ENCODE measurements around the gene ADCY5.

The ADCY5 gene

GRCh38 chr3:123337948-123338619 lies 110.8 kb downstream of the ADCY5 start:
- DNase-seq, result no peak

GRCh38 chr3:123337226-123337625 lies 111.7 kb downstream of the ADCY5 start:
- DNase-seq, result no peak

GRCh38 chr3:123336441-123336851 lies 112.4 kb downstream of the ADCY5 start:
- DNase-seq, result no peak

- no peak for DNase-seq
Measured at GRCh38 chr3:123336001-123336400, 112.9 kb downstream of the ADCY5 start.

GRCh38 chr3:123335007-123335670 lies 113.8 kb downstream of the ADCY5 start:
- no peak for DNase-seq

GRCh38 chr3:123334056-123334455 lies 114.8 kb downstream of the ADCY5 start:
- no peak for DNase-seq

- no peak for DNase-seq
Measured at GRCh38 chr3:123333401-123333800, 115.5 kb downstream of the ADCY5 start.

- no peak for DNase-seq
Measured at GRCh38 chr3:123332124-123332641, 116.7 kb downstream of the ADCY5 start.

GRCh38 chr3:123331651-123332050 lies 117.2 kb downstream of the ADCY5 start:
- DNase-seq, result no peak

- no peak for DNase-seq
Measured at GRCh38 chr3:123331006-123331405, 117.9 kb downstream of the ADCY5 start.

- no peak for DNase-seq
Measured at GRCh38 chr3:123330441-123330991, 118.4 kb downstream of the ADCY5 start.

- DNase-seq, result no peak
Measured at GRCh38 chr3:123329636-123330340, 119.1 kb downstream of the ADCY5 start.

- peak; percentile 20 to 79 for DNase-seq
Measured at GRCh38 chr3:123328851-123329635, 119.8 kb downstream of the ADCY5 start.

GRCh38 chr3:123327956-123328850 lies 120.7 kb downstream of the ADCY5 start:
- no peak for DNase-seq

- no peak for DNase-seq
Measured at GRCh38 chr3:123327480-123327879, 121.4 kb downstream of the ADCY5 start.

GRCh38 chr3:123326531-123326930 lies 122.4 kb downstream of the ADCY5 start:
- no peak for DNase-seq

GRCh38 chr3:123325766-123326256 lies 123.1 kb downstream of the ADCY5 start:
- no peak for DNase-seq

GRCh38 chr3:123324880-123325765 lies 123.8 kb downstream of the ADCY5 start:
- DNase-seq, result no peak

GRCh38 chr3:123323781-123324180 lies 125.1 kb downstream of the ADCY5 start:
- DNase-seq, result no peak

GRCh38 chr3:123322866-123323265 lies 126.0 kb downstream of the ADCY5 start:
- DNase-seq, result no peak
